CD4-positive, alpha-beta T cell treated with Interleukin-10 for 1 hour (primary cell): ENCODE measurements around the gene GOLGA8M.
"Not testable (repeated sequence)": the region's sequence is repeated elsewhere in the genome, so short reads cannot be mapped to it uniquely, and the experiment has no call there.

ENCODE experiments used
- DNase-seq: peaks from one replicate; pipeline ENCODE4 v3.0.0-alpha.2; 2020

Gene GOLGA8M

DNA sequence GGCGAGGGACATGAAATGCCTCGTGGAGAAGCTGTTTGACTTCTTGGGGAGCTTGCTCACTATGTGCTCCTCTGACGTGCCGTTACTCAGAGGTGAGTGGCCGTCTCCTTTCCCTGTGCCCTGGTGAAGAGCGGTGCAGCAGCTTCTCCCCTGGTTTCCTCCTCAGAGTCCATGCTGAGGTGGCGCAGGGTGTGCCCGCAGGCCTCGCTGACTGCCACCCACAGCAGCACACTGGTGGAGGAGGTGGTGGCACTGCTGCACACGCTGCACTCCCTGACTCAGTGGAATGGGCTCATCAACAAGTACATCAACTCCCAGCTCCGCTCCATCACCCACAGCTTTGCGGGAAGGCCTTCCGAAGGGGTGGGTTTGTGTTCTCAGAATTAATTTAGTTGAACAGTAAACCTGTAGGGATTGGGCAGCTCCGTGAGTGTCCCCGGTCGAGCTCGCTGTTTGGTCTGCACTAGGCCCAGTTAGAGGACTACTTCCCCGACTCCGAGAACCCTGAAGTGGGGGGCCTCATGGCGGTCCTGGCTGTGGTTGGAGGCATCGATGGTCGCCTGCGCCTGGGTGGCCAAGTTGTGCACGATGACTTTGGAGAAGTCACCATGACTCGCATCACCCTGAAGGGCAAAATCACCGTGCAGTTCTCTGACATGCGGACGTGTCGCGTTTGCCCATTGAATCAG, 56.7 kb downstream of the GOLGA8M start:
- not testable (repeated sequence) for DNase-seq

DNA sequence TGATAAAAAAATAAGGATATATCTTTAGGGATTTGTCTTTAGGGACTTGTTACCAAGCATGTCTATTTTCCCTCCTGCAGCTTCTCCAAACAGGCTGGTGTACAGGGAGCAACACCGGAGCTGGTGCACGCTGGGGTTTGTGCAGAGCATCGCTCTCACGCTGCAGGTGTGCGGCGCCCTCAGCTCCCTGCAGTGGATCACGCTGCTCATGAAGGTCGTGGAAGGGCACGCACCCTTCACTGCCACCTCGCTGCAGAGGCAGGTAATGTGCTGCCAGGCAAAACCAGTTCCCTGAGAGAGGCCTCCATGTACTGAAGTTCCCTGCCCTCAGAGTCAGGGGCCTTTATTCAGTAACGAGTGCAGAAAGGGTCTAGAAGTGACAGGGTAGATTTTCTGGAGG, 58.0 kb downstream of the GOLGA8M start:
- not testable (repeated sequence) for DNase-seq

DNA sequence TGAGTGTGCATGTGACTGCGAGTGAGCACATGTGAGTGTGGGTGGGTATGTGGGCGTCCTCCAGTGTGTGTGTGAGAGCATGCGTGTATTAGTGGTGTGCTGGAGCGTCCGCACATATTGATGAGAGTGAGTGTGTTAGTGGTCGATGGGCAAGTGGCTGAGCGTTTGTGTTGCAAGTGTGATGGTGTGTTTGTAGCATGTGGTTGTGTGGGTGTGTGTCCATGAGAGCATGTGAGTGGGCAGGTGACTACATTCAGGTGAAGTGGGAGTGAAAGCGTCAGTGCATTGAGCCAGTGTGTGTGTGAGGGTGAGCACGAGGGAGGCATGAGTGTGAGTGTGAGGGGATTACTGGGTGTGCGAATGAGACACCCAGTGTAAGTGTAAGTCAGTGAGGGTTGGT, 59.7 kb downstream of the GOLGA8M start:
- DNase-seq, result not testable (repeated sequence)
